ENCODE data around the gene GPAM. TPM values are rescaled to one million over a fixed set of nuclear protein-coding genes. Genes with fewer than 3 reads are reported as not detected.
A peak's percentile ranks its signal among the peaks of the same experiment; 100 is the strongest.

The GPAM gene
- total RNA-seq, 1 donor, result 10.5 TPM

GRCh38 chr10:112143420-112143819 is 40.1 kb downstream of the GPAM start:
- Histone ChIP-seq H4K20me1 (ENCODE audit: insufficient read depth, low read length) (no peaks in the 10 kb centered on the region), H3K27me3 (ENCODE audit: insufficient read depth, low read length) (no peaks in the 10 kb centered on the region), H3K4me2 (ENCODE audit: insufficient read depth, low read length) (no peak overlapping the region), H3K4me1 (ENCODE audit: insufficient read depth, low read length) (no peaks in the 10 kb centered on the region), H2AFZ (ENCODE audit: low read length) (no peak overlapping the region), H3K36me3 (ENCODE audit: insufficient read depth, low read length) (no peaks in the 10 kb centered on the region), H3K27ac (ENCODE audit: low read depth, low read length) (no peak overlapping the region), H3K9me3 (ENCODE audit: low read depth, low read length) (no peaks in the 10 kb centered on the region), H3K4me3 (ENCODE audit: insufficient read depth, low read length) (no peak overlapping the region), H3K79me2 (ENCODE audit: insufficient read depth, low read length) (no peaks in the 10 kb centered on the region)
- no peak for TF ChIP-seq CTCF (IDR thresholded peaks at IDR 0.05; ENCODE audit: extremely low read depth, low read depth, low read length)
- no peak for DNase-seq (ENCODE audit: insufficient read length, low spot score, missing footprints)

- H3K36me3 ChIP-seq (ENCODE audit: insufficient read depth, low read length), result no peaks in the 10 kb centered on the region
- no peak for DNase-seq (ENCODE audit: insufficient read length, low spot score, missing footprints)
- H3K79me2 ChIP-seq (ENCODE audit: insufficient read depth, low read length), result no peaks in the 10 kb centered on the region
- no peaks in the 10 kb centered on the region for H3K4me1 ChIP-seq (ENCODE audit: insufficient read depth, low read length)
- H4K20me1 ChIP-seq (ENCODE audit: insufficient read depth, low read length), result peaks cover 3% of the 10 kb centered on the region
- no peak overlapping the region for H3K27ac ChIP-seq (ENCODE audit: low read depth, low read length)
- no peak overlapping the region for H2AFZ ChIP-seq (ENCODE audit: low read length)
- no peaks in the 10 kb centered on the region for H3K27me3 ChIP-seq (ENCODE audit: insufficient read depth, low read length)
- no peak overlapping the region for H3K4me2 ChIP-seq (ENCODE audit: insufficient read depth, low read length)
- H3K4me3 ChIP-seq (ENCODE audit: insufficient read depth, low read length), result no peak overlapping the region
- H3K9me3 ChIP-seq (ENCODE audit: low read depth, low read length), result no peaks in the 10 kb centered on the region
- no peak for TF ChIP-seq CTCF (IDR thresholded peaks at IDR 0.05; ENCODE audit: extremely low read depth, low read depth, low read length)
Observed at GRCh38 chr10:112141292-112141691, 42.3 kb downstream of the GPAM start.

DNA sequence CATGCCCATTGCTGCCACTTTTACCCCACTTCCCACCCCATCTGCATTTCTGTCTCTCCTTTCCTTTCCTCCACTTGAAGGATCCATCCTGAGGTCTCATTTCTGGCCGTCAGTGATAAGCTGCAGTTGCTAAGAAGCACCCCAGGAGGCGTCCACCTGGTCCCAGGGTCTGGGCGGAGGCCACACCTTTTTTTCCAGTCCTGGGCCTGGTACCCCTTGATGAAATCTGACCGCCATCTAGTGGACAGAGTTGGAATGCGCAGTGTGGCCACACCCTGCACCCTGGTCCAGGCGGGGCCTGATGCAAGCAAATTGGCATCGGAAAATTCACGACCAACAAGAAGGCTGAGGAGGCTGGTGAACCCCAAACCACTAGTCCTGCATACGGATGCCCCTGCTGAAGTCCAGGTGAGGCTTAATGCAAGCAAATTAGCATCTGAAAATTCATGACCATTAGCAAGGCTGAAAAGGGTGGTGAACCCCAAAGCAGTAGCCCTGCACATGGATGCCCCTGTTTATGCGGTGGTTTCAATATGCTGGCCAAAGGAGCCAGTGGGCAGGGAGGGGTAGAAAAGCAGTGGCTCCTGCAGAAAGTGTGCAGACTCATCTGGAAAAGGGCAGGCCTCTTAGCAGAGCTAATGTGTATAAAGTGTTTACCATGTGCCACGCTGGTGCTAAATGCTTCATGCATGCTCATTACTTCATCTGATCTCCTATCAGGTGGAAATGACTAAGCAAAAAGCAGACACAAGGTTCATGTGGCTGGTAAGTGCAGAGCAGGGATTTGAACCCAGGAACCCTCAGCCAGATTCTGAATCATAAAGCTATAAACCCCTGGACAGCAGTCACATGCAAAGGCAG is 43.2 kb downstream of the GPAM start:
- H3K9me3 ChIP-seq (ENCODE audit: low read depth, low read length), result no peaks in the 10 kb centered on the region
- no peaks in the 10 kb centered on the region for H3K79me2 ChIP-seq (ENCODE audit: insufficient read depth, low read length)
- no peak overlapping the region for H3K27ac ChIP-seq (ENCODE audit: low read depth, low read length)
- peak; percentile 80 for DNase-seq (ENCODE audit: insufficient read length, low spot score, missing footprints)
- no peak overlapping the region for H3K4me2 ChIP-seq (ENCODE audit: insufficient read depth, low read length)
- TF ChIP-seq CTCF (IDR thresholded peaks at IDR 0.05; ENCODE audit: extremely low read depth, low read depth, low read length), result peak; percentile 92
- H4K20me1 ChIP-seq (ENCODE audit: insufficient read depth, low read length), result peaks cover 3% of the 10 kb centered on the region
- H3K4me1 ChIP-seq (ENCODE audit: insufficient read depth, low read length), result no peaks in the 10 kb centered on the region
- no peak overlapping the region for H3K4me3 ChIP-seq (ENCODE audit: insufficient read depth, low read length)
- H3K27me3 ChIP-seq (ENCODE audit: insufficient read depth, low read length), result no peaks in the 10 kb centered on the region
- no peak overlapping the region for H2AFZ ChIP-seq (ENCODE audit: low read length)
- no peaks in the 10 kb centered on the region for H3K36me3 ChIP-seq (ENCODE audit: insufficient read depth, low read length)

DNA sequence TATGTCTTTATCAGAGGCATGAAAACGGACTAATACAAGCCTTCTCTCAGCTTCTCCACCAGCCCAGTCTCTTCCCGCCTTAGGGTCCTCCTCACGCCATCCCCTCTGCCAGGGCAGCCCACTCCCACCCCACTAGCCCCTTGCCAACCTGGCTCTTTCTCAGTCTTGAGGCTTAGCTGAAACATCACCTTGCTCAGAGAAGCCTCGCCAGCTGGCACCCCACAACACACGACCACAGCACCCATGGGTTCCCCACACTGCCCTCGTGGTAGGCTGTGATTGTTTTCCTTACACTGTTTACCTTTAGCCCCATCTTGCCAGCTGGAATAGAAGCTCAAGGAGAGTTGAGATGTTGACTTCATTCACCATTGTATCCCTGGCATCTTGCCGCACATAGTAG is 44.4 kb downstream of the GPAM start:
- no peak for DNase-seq (ENCODE audit: insufficient read length, low spot score, missing footprints)
- peaks cover 5% of the 10 kb centered on the region for H3K27me3 ChIP-seq (ENCODE audit: insufficient read depth, low read length)
- no peak for TF ChIP-seq CTCF (IDR thresholded peaks at IDR 0.05; ENCODE audit: extremely low read depth, low read depth, low read length)
- H3K9me3 ChIP-seq (ENCODE audit: low read depth, low read length), result no peaks in the 10 kb centered on the region
- peaks cover 3% of the 10 kb centered on the region for H4K20me1 ChIP-seq (ENCODE audit: insufficient read depth, low read length)
- H3K36me3 ChIP-seq (ENCODE audit: insufficient read depth, low read length), result no peaks in the 10 kb centered on the region
- no peaks in the 10 kb centered on the region for H3K79me2 ChIP-seq (ENCODE audit: insufficient read depth, low read length)
- no peak overlapping the region for H3K4me3 ChIP-seq (ENCODE audit: insufficient read depth, low read length)
- no peaks in the 10 kb centered on the region for H3K4me1 ChIP-seq (ENCODE audit: insufficient read depth, low read length)
- no peak overlapping the region for H3K27ac ChIP-seq (ENCODE audit: low read depth, low read length)
- H3K4me2 ChIP-seq (ENCODE audit: insufficient read depth, low read length), result no peak overlapping the region
- H2AFZ ChIP-seq (ENCODE audit: low read length), result no peak overlapping the region
